ENCODE data around the gene EPPIN. TPM values are rescaled to one million over a fixed set of nuclear protein-coding genes. Genes with fewer than 3 reads are reported as not detected.

Gene EPPIN
- total RNA-seq, result not detected

DNA sequence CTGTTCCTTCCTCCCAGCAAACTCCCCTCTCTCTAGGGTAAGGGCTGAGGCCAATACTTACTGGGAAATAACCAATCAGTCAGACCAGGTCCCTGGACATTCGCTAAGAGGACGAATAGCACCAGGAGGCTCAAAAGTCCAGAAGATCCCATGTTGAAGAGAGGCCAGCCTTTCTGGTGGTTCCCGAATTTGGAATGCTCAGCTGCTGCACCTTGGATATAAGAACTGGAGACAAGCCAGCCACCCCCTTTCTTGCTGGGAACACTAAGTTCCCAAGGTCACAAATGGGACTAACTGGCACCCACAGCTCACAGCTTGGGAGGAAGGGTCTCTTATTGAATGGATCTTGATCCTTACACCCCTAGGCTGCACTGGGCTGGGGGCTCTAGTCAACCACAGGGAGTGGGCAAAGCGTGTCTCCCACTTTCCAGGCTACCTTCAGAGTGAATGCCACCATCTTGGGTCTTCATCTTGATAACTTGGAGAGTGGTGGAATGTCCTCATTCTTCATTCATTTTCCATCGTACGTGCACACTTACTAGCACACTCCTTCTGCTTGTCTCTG is at the start of gene EPPIN:
Gene EPPIN (minus strand): TSS at position 196 of the 565 bp plus-strand sequence. CDS start 44 bp downstream, at position 152.

DNA sequence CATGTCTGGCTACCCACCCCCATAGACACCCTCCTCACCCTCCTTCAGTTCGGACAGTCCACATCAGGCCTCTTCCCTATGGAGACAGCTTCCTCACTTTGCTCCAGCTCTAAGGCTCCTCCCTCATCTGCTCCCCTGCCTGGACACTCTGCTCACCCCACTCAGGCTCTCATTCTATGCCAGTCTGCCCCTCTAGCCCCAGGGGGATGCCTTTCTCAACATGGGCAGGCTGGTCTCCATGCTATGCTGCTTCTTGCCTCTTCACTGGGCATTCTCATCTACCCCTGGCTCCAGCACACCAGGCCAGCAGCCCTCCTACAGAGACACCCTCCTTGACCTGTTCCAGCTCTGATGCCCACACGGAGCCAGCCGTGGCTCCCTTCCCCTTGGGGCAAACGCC is 32.0 kb upstream of the EPPIN start, which contains the start of gene WFDC8:
Gene WFDC8 (minus strand): TSS at position 101 of the 400 bp plus-strand sequence. CDS start 37 bp downstream, at position 64.

GRCh38 chr20:45539382-45539781 is 7.8 kb downstream of the EPPIN start, which contains the start of gene WFDC6:
Gene WFDC6, minus strand, starts transcription at chr20:45539482. Its CDS starts 75 bp downstream, at chr20:45539407.

GRCh38 chr20:45515147-45515913 is 31.9 kb downstream of the EPPIN start, which contains the start of gene SPINT3:
Gene SPINT3, minus strand, starts transcription at chr20:45515622. Its CDS starts 14 bp downstream, at chr20:45515608.

Other genes starting within 250 kb of the EPPIN start
- not detected for gene RBPJL, start 240.6 kb downstream of the EPPIN start, total RNA-seq
- not detected for gene MATN4, start 239.1 kb downstream of the EPPIN start, total RNA-seq
- 1 to 10 TPM; 5.6 to 6.0 TPM for gene SDC4, start 199.0 kb downstream of the EPPIN start, total RNA-seq
- 10 to 100 TPM; 24.8 to 25.4 TPM for gene SYS1, start 184.2 kb downstream of the EPPIN start, total RNA-seq
- gene TP53TG5, start 169.1 kb downstream of the EPPIN start, total RNA-seq, result under 1 TPM in 1 of 2 experiments, not detected in 1; 0.08 TPM
- gene DBNDD2, start 139.1 kb downstream of the EPPIN start, total RNA-seq, result 10 to 100 TPM; 14.6 to 15.3 TPM
- gene PIGT, start 131.3 kb downstream of the EPPIN start, total RNA-seq, result 10 to 100 TPM; 46.3 to 50.7 TPM
- gene WFDC2, start 77.6 kb downstream of the EPPIN start, total RNA-seq, result not detected
- not detected for gene SPINT3, start 31.8 kb downstream of the EPPIN start, total RNA-seq
- gene WFDC6, start 7.9 kb downstream of the EPPIN start, total RNA-seq, result not detected
- not detected for gene WFDC8, start 31.9 kb upstream of the EPPIN start, total RNA-seq
- not detected for gene WFDC10A, start 82.3 kb upstream of the EPPIN start, total RNA-seq
- not detected for gene WFDC9, start 83.9 kb upstream of the EPPIN start, total RNA-seq
- gene WFDC11, start 122.8 kb upstream of the EPPIN start, total RNA-seq, result not detected
- gene WFDC13, start 154.6 kb upstream of the EPPIN start, total RNA-seq, result not detected
- gene WFDC10B, start 157.6 kb upstream of the EPPIN start, total RNA-seq, result not detected
- not detected for gene SPINT4, start 174.9 kb upstream of the EPPIN start, total RNA-seq
- gene WFDC3, start 244.5 kb upstream of the EPPIN start, total RNA-seq, result not detected
- 10 to 100 TPM; 27.8 to 28.2 TPM for gene DNTTIP1, start 244.6 kb upstream of the EPPIN start, total RNA-seq

Measured in activated naive CD4-positive, alpha-beta T cell treated with anti-CD3 and anti-CD28 coated beads, Interleukin-2, amount 10 ng/mL, durations not matched to agents 5 hours and 36 hours (primary cell).